Measurements from ENCODE around the gene FAM222A.

FAM222A gene

DNA sequence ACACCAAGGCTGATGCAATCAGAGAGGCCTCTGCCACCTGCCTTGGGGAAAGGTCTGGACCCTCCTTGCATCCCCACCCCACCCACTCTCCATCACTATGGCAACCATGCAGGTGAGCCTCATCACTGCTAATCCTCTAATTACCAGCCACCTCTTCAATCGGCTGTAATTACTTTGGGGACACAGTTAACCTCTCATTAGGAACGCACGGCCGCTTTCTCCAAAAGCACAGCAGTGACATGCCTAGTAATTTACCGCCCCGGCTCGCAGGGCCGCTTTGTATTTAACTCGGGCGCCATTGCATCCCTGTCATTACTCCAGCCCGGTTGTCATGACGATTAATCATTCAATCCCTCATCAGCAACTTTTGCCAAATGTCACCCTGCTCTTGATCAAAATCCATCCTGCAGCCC is 36.3 kb upstream of the FAM222A start:
- no peak for DNase-seq (ENCODE audit: low read depth, low spot score)

GRCh38 chr12:109678719-109679118 is 34.9 kb upstream of the FAM222A start:
- no peaks in the 10 kb centered on the region for H3K9me3 ChIP-seq (ENCODE audit: low read depth, low read length)
- DNase-seq (ENCODE audit: low read depth, low spot score): no peak
- TF ChIP-seq EZH2 (IDR thresholded peaks at IDR 0.05) (no peak), POLR2AphosphoS5 (IDR thresholded peaks at IDR 0.05; ENCODE audit: borderline replicate concordance, low read depth, low read length) (no peak), FOXP2 (optimal IDR thresholded peaks at IDR 0.05; ENCODE audit: control extremely low read depth, extremely low read length, insufficient read depth) (no peak)
- no peak overlapping the region for H3K9ac ChIP-seq (ENCODE audit: insufficient read length)
- no peak overlapping the region for H3K4me3 ChIP-seq
- H3K27ac ChIP-seq: no peak overlapping the region
- H3K36me3 ChIP-seq (ENCODE audit: insufficient read depth, low read length): no peaks in the 10 kb centered on the region

More for the DNA sequence above, 36.3 kb upstream of the FAM222A start:
- no peaks in the 10 kb centered on the region for H3K36me3 ChIP-seq (ENCODE audit: insufficient read depth, low read length)
- no peaks in the 10 kb centered on the region for H3K9me3 ChIP-seq (ENCODE audit: low read depth, low read length)
- no peak overlapping the region for H3K4me3 ChIP-seq
- TF ChIP-seq FOXP2 (optimal IDR thresholded peaks at IDR 0.05; ENCODE audit: control extremely low read depth, extremely low read length, insufficient read depth) (no peak), POLR2AphosphoS5 (IDR thresholded peaks at IDR 0.05; ENCODE audit: borderline replicate concordance, low read depth, low read length) (no peak), EZH2 (IDR thresholded peaks at IDR 0.05) (no peak)
- no peak overlapping the region for H3K27ac ChIP-seq
- H3K9ac ChIP-seq (ENCODE audit: insufficient read length): no peak overlapping the region

DNA sequence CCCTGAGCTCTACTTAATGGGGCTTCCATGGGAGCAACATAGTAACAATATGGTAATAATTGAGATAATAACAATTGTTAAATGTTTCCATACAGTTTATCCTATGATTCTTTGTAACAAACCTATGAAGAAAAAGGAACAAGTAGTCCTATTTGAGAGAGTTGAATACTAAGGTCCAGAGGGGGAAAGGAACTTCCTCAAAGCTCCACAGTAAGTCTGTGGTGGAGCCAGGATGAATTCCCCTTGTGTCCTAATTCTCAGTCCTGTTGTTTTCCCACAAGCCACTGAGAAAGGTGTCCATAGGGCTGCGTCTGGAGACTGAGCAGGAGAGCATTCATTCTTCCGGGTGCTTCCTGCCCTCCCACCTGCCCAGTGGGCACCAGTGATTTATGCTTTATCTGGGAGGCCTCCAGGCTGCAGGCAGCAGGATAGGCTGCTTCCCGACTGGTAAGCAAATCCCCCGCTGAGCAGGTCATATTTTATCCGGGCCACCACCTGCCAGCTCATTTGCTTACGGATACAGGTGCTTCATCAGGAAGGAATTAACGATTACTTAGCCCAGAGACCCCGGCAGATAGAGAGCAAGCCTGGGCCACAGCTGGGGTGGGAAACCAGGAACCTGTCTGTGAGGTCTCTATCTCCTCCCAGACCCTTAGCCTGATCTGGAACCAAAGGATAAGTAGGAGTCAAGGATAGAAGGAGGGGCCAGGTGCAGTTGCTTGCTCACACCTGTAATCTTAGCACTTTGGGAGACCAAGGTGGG is 33.9 kb upstream of the FAM222A start:
- DNase-seq (ENCODE audit: low read depth, low spot score): no peak
- Histone ChIP-seq H3K9ac (ENCODE audit: insufficient read length) (no peak overlapping the region), H3K27ac (no peak overlapping the region), H3K9me3 (ENCODE audit: low read depth, low read length) (no peaks in the 10 kb centered on the region), H3K36me3 (ENCODE audit: insufficient read depth, low read length) (no peaks in the 10 kb centered on the region), H3K4me3 (no peak overlapping the region)
- no peak for TF ChIP-seq FOXP2 (optimal IDR thresholded peaks at IDR 0.05; ENCODE audit: control extremely low read depth, extremely low read length, insufficient read depth)
- TF ChIP-seq EZH2 (IDR thresholded peaks at IDR 0.05): no peak
- TF ChIP-seq POLR2AphosphoS5 (IDR thresholded peaks at IDR 0.05; ENCODE audit: borderline replicate concordance, low read depth, low read length): no peak

DNA sequence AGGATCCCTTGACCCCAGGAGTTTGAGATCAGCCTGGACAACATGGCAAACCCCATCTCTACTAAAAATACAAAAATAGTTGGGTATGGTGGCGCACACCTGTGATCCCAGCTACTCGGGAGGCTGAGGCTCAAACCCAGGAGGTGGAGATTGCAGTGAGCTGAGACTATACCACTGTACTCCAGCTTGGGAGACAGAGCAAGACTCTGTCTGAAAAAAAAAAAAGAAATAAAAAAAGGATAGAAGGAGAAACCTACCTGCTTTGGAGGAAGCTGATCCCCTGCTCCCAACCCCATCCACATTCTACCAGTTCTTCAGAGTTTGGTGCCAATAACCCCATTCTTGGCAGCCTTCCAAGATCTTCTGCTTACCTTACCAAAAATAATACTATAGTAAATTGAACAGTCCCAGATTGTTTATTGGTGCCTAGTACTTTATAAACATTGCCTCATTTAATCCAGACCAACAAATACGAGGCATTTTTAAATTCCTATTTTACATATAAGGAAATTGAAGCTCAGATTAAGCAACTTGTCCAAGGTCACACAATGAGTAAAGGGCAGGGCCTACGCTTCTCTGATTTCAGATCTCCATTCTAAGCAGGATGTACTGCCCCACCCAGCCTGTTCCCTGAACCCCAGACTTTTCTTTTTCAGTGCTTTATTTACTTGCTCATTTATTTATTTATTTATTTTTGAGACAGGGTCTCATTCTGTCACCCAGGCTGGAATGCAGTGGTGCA is 33.2 kb upstream of the FAM222A start:
- H3K27ac ChIP-seq: no peak overlapping the region
- no peak for TF ChIP-seq EZH2 (IDR thresholded peaks at IDR 0.05)
- no peak for TF ChIP-seq POLR2AphosphoS5 (IDR thresholded peaks at IDR 0.05; ENCODE audit: borderline replicate concordance, low read depth, low read length)
- no peak for TF ChIP-seq FOXP2 (optimal IDR thresholded peaks at IDR 0.05; ENCODE audit: control extremely low read depth, extremely low read length, insufficient read depth)
- no peaks in the 10 kb centered on the region for H3K36me3 ChIP-seq (ENCODE audit: insufficient read depth, low read length)
- no peak overlapping the region for H3K4me3 ChIP-seq
- no peaks in the 10 kb centered on the region for H3K9me3 ChIP-seq (ENCODE audit: low read depth, low read length)
- H3K9ac ChIP-seq (ENCODE audit: insufficient read length): no peak overlapping the region
- DNase-seq (ENCODE audit: low read depth, low spot score): no peak

DNA sequence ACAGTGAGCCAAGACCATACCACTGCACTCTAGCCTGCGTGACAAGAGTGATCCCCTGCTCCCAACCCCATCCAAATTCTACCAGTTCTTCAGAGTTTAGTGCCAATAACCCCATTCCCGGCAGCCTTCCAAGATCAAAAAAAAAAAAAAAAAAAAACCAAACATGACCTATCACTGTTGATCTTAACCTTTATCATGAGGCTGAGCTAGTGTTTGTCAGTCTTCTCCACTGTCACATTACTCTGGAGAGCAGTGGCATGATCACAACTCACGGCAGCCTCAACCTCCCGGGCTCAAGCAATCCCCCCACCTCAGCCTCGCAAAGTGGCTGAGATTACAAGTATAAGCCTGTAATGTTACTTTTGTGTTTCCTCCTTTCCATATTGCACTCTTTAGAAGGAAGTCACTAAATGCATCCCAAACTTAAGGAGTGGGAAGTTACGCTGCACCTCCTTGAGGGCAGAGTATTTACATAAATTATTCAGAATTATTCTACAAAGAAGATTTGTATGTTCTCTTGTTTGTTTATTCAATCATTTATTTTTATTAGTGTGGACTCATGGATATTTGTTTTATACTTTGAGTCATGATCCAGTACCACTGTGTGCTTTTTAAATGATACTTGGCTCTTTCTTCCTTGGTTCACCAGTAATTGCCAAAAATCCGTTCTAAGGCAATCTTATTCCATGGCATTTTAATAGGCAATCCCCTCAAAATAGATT is 31.5 kb upstream of the FAM222A start:
- no peak overlapping the region for H3K9ac ChIP-seq (ENCODE audit: insufficient read length)
- H3K36me3 ChIP-seq (ENCODE audit: insufficient read depth, low read length): no peaks in the 10 kb centered on the region
- no peak for DNase-seq (ENCODE audit: low read depth, low spot score)
- H3K9me3 ChIP-seq (ENCODE audit: low read depth, low read length): no peaks in the 10 kb centered on the region
- H3K27ac ChIP-seq: no peak overlapping the region
- TF ChIP-seq EZH2 (IDR thresholded peaks at IDR 0.05) (no peak), FOXP2 (optimal IDR thresholded peaks at IDR 0.05; ENCODE audit: control extremely low read depth, extremely low read length, insufficient read depth) (no peak), POLR2AphosphoS5 (IDR thresholded peaks at IDR 0.05; ENCODE audit: borderline replicate concordance, low read depth, low read length) (no peak)
- H3K4me3 ChIP-seq: no peak overlapping the region

GRCh38 chr12:109682708-109683060 is 30.9 kb upstream of the FAM222A start:
- Histone ChIP-seq H3K9me3 (ENCODE audit: low read depth, low read length) (no peaks in the 10 kb centered on the region), H3K9ac (ENCODE audit: insufficient read length) (no peak overlapping the region), H3K27ac (no peak overlapping the region), H3K4me3 (no peak overlapping the region), H3K36me3 (ENCODE audit: insufficient read depth, low read length) (no peaks in the 10 kb centered on the region)
- DNase-seq (ENCODE audit: low read depth, low spot score): no peak
- TF ChIP-seq FOXP2 (optimal IDR thresholded peaks at IDR 0.05; ENCODE audit: control extremely low read depth, extremely low read length, insufficient read depth): no peak
- no peak for TF ChIP-seq EZH2 (IDR thresholded peaks at IDR 0.05)
- TF ChIP-seq POLR2AphosphoS5 (IDR thresholded peaks at IDR 0.05; ENCODE audit: borderline replicate concordance, low read depth, low read length): no peak

- DNase-seq (ENCODE audit: low read depth, low spot score): no peak
- Histone ChIP-seq H3K9ac (ENCODE audit: insufficient read length) (no peak overlapping the region), H3K4me3 (no peak overlapping the region), H3K9me3 (ENCODE audit: low read depth, low read length) (no peaks in the 10 kb centered on the region), H3K36me3 (ENCODE audit: insufficient read depth, low read length) (no peaks in the 10 kb centered on the region), H3K27ac (no peak overlapping the region)
- TF ChIP-seq EZH2 (IDR thresholded peaks at IDR 0.05) (no peak), FOXP2 (optimal IDR thresholded peaks at IDR 0.05; ENCODE audit: control extremely low read depth, extremely low read length, insufficient read depth) (no peak), POLR2AphosphoS5 (IDR thresholded peaks at IDR 0.05; ENCODE audit: borderline replicate concordance, low read depth, low read length) (no peak)
Observed at GRCh38 chr12:109683316-109683715, 30.3 kb upstream of the FAM222A start.
